ENCODE measurements around the gene MAP4K5.
"Not testable (repeated sequence)": the region's sequence is repeated elsewhere in the genome, so short reads cannot be mapped to it uniquely, and the experiment has no call there.

- not testable (repeated sequence) for TF ChIP-seq CTCF (IDR thresholded peaks at IDR 0.05 in 8 of 11, conservative IDR thresholded peaks at IDR 0.05 in 3 of 11); POLR2A (IDR thresholded peaks at IDR 0.05)
These were observed 20.4 kb upstream of the MAP4K5 start for GRCh38 chr14:50552796-50553195.

All from spleen (tissue), 7 donors.